Cerebellar nuclear complex (tissue), 1 donor: Measurements from ENCODE around the gene TOR4A.

Experiments
- DNase-seq, 2 experiments: peaks; one replicate each; lab custom pipeline; 2025; lab: John Stamatoyannopoulos, UW

Gene TOR4A

DNA sequence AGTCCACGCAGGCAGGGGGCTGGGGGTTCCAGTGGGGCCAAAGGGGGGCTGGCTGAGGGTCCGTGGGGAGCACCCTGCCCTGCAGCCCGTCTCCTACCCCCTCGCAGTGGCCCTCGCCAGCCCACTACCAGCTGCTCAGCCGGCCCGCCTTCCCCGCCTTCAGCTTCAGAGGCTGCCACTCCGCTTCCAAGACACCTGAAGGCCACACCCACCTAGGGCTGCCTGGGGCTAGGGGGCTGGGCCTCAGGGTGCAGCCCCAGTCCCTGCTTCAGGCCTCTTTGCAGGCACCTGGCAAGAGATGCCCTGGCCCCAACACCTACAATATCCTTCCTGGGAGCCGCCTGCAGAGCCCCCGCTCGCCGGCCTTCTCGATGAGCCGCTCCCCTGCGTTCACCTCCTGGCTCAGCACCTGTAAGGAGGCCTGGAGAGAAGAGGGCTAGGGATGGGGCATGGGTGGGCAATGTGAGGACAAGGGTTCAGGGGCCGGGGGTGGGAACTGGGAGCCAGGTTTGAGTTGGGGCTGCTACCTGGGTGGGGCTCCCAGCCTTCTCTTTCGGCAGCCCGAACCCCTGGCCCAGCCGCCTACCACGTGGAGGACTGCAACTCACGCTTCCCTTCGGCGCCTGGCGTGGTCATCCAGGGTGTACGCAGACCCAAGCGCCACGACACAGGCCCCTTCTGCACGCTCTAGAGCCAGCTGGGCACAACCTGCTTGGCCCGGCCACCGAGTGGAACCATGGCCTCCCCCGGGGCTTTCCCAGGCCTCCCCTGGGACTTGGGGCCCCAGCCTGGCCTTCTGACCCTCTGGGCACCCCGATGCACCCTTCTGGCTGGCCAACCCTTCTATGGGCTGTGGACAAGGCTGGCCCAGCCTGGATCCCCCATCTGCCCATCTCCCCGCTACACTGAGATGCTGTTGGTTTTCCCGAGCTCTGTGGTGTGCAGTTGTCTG, 24.7 kb upstream of the TOR4A start:
- DNase-seq, result no peak

DNA sequence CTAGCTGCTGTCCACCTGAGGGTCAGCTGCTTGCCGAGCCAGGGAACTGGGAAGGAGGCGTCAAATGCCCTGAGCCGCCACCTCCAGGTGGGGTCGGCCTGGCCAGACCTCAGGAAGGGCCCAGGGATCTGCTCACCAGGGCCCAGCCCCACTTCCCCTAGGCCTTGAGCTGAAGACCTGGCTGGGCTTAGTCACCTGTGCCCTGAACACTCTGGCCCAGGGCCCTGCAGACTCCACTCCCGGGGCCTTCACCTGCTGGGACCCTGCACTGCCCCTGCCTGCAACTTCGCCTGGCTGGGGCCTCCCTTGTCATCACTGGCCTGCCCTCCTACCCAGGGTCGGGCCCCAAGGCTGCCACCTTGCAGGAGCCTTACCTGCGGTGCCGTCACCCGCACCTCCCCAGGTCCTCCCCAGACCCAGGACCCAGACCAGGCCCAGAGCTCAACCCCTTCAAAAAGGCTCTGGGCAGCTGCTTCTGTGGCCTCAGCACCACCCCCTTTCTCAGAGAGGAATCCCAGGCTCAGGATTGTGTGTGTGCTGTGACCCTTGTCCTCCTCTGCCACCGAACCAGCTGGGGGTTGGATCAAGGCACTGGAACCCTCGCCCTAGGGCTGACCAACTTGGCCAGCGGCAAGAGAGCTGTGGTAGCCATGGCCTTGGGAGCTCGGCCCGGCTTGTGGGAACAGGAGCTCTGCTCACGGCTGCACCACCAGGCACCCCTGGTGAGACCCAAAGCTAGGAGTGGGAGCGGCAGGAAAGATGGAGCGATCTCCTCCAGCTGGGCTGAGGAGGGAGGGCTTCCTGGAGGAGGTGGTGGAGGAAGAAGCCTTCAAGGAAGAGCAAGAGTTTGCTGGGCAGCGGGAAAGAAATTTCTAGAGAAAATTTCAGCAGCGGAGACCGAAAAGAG, 23.6 kb upstream of the TOR4A start:
- DNase-seq, result no peak

- peak in 1 of 2 experiments; percentile 31 for DNase-seq
Measured at GRCh38 chr9:137254624-137255447, 22.7 kb upstream of the TOR4A start, which contains the start of gene NELFB. Gene NELFB (plus strand): TSS chr9:137255327.

DNA sequence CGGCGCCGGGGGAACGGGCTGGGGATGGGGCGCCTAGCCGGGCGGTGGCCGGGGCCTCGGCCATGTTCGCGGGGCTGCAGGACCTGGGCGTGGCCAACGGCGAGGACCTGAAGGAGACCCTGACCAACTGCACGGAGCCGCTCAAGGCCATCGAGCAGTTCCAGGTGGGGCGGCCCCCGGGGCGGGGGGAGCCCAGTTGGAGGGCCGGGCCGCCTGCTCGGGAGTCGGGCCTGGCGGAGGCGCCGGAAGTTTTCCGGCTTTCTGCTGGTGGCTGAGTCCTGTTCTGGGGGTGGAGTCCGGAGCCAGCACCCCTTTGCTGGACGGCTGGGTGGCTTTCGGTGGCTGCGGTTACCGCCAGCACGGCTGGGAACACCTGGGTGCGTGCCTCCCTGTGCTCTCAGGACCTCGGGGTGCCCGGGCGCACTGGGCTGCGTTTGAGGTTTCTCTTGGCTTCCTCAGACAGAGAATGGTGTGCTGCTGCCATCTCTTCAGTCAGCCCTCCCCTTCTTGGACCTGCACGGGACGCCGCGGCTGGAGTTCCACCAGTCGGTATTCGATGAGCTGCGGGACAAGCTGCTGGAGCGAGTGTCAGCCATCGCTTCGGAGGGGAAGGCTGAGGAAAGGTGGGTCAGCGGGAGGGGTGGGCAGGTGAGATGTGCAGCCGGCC, 21.9 kb upstream of the TOR4A start:
- DNase-seq, result no peak

GRCh38 chr9:137256362-137256761, 21.2 kb upstream of the TOR4A start:
- DNase-seq, result no peak

GRCh38 chr9:137256856-137257255, 20.7 kb upstream of the TOR4A start:
- DNase-seq, result no peak

DNA sequence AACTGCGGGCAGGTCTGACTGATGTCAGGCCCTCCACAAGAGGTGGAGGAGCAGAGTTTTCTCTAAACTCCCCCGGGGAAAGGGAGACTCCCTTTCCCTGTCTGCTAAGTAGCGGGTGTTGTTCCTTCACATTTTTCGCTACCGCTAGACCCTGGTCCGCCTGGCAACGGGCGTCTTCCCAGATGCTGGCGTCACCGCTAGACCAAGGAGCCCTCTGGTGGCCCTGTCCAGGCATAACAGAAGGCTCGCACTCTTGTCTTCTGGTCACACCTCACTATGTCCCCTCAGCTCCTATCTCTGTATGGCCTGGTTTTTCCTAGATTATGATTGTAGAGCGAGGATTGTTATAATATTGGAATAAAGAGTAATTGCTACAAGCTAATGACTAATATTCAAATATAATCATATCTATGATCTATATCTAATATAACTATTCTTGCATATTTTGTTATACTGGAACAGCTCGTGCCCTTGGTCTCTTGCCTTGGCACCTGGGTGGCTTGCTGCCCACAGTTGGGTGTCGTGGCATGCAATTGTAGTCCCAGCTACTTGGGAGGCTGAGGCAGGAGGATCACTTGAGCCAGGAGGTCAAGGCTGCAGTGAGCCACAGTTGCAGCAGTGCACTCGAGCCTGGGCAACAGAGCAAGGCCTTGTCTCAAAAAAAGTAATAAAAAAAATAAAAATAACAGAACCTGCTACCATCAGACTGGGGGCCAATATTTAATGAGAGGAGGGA, 15.2 kb upstream of the TOR4A start:
- peak in 1 of 2 experiments; percentile 15 for DNase-seq

DNA sequence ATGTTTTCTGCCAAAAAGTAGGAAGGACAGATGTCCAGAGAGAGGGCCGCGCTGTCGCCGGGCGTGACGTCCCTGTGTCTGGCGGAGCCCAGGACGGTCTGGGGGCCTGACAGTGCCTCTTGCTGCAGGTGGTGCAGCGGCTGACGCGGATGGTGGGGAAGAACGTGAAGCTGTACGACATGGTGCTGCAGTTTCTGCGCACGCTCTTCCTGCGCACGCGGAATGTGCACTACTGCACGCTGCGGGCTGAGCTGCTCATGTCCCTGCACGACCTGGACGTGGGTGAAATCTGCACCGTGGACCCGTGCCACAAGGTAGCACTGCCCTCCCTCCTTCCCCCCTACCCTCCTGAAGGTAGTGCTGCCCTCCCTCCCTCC, 14.6 kb upstream of the TOR4A start:
- DNase-seq, result no peak

GRCh38 chr9:137263506-137263905, 14.0 kb upstream of the TOR4A start:
- no peak for DNase-seq

GRCh38 chr9:137264067-137264466, 13.5 kb upstream of the TOR4A start:
- DNase-seq, result no peak

GRCh38 chr9:137265496-137266161, 11.9 kb upstream of the TOR4A start:
- no peak for DNase-seq

DNA sequence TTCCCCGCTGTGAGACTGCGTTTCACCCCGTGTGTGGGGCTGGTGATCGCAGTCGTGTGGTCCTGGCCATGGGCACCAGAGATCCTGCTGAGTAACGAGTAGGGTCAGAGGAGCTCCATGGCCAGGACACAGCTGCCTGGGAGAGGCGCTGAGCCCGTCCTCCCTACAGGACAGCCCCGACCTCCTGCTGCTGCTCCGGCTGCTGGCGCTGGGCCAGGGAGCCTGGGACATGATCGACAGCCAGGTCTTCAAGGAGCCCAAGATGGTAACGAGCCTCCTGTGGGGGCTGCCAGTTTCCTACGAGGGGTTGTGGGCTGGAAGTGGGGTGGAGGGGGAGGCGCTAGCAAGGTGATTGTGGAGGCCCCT, 11.4 kb upstream of the TOR4A start:
- no peak for DNase-seq

DNA sequence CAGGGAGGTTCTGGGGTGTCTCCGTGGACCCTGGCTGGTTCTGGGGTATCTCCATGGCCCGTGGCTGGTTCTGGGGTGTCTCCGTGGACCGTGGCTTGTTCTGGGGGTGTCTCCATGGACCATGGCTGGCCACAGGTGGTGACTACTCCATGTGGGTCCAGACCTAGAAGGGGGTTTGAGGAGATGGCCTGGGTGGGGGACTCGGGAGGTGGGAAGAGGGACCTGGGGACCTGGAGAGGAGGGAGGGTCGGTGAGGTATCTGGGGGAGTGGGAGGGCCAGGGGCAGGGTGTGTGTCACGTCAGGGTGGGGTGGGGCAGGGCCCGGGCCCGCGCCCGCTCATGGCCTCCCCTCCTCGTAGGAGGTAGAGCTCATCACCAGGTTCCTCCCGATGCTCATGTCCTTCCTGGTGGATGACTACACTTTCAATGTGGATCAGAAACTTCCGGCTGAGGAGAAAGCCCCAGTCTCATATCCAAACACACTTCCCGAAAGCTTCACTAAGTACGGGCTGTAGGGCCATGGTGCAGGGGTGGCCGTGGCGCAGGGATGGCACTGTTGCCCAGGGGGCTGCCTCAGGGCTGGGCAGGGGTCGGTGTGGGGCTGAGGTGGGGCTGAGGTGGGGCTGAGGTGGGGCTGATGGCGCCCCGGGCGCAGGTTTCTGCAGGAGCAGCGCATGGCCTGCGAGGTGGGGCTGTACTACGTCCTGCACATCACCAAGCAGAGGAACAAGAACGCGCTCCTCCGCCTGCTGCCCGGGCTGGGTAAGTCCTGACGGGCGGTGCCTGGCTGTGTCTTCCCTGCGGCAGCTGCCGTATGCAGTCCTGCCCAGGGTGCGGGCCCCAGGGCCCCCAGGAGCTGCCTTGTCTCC, 10.7 kb upstream of the TOR4A start:
- no peak for DNase-seq

DNA sequence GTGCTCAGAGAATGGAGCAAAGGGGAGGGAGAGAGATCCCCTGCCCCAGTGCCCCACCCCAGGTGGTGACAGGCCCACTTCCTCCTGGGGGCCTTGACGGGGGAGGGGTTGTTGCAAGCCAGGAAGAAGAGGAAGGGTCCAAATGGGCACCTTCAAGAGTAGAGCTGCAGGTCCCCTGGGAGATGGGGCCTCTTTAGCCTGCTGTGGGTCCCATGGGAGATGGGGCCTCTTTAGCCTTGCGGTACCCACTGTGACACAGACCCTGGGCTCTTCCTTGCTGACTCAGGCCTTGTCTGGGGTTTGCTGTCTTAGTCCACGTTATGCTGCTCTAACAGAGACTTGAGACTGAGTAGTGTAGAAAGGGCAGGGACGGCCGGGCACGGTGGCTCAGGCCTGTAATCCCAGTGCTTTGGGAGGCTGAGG, 9.6 kb upstream of the TOR4A start:
- no peak for DNase-seq

GRCh38 chr9:137268538-137269201, 8.9 kb upstream of the TOR4A start:
- DNase-seq, result no peak

- no peak for DNase-seq
Measured at GRCh38 chr9:137269231-137269772, 8.2 kb upstream of the TOR4A start.

DNA sequence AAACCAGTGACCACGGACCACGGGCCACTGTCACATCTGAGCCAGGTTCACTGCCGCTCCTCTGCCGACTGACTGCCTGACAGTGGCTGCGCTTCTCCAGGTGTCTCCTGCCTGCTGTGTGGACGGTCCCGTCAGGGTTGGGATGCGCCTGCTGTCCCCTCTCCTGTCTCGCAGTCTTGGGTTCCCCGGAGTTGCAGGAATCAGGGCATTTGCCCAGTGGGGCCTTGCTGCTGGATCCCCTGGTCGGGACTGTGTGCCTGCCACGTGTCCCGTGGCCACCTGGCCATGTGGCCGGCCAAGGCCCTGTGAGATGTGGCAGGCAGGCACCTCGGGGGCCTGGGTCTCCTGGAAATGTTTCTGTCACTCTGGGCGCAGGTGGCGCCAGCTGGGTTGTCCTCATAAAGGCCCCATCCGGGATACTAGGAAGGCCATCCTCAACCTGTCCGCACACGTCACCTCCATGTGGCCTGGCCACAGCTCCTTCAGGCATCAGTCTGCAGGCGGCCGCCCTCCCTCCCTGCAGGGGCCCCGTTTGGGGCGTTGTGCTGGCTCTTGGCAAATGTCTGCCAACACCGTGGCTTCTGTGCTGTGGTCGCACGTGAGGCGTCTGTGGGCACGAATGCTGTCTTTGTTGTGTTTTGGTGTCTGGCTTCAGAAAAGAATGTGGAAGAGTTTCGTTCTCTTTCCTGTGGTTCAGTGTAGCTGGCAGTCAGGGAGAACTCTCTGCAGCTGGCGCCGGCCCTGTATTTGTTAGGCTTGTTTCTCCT, 6.4 kb upstream of the TOR4A start:
- no peak for DNase-seq
